Astrocyte (in vitro differentiated cells and primary cell): ENCODE data around the gene IL1RAPL2. TPM values are rescaled to one million over a fixed set of nuclear protein-coding genes. Genes with fewer than 3 reads are reported as not detected.

Experiments used
- DNase-seq: peaks from one replicate; pipeline ENCODE4 v3.0.0-alpha.2; 2010; ENCODE audit warnings: low read depth
- FAIRE-seq: peaks from 2 replicates; lab custom pipeline; 2011; peaks lifted over from hg19 to GRCh38; lab: Jason Lieb, UNC
- H2AFZ ChIP-seq: 2 replicates; pipeline ENCODE4 v1.6.0; 2012; ENCODE audit warnings: low read depth, low read length, inconsistent platforms
- H3K27ac ChIP-seq: 2 replicates; pipeline ENCODE4 v1.5.1; 2011; ENCODE audit warnings: low read depth, low read length, inconsistent platforms
- H3K27me3 ChIP-seq: 2 replicates; pipeline ENCODE4 v1.6.0; 2011; ENCODE audit warnings: low read length, inconsistent platforms; ENCODE audit not compliant: insufficient read depth
- H3K36me3 ChIP-seq: 2 replicates; pipeline ENCODE4 v1.5.1; 2011; ENCODE audit warnings: low read length, inconsistent platforms; ENCODE audit not compliant: insufficient read depth
- H3K4me1 ChIP-seq: 2 replicates; pipeline ENCODE4 v1.5.1; 2011; ENCODE audit warnings: low read length, inconsistent platforms; ENCODE audit not compliant: insufficient read depth
- H3K4me2 ChIP-seq: 2 replicates; pipeline ENCODE4 v1.6.0; 2012; ENCODE audit warnings: low read length, inconsistent platforms
- H3K4me3 ChIP-seq: 2 replicates; pipeline ENCODE4 v1.5.1; 2011; ENCODE audit warnings: low read depth, mild to moderate bottlenecking, low read length, inconsistent platforms; ENCODE audit not compliant: insufficient read depth
- H3K79me2 ChIP-seq: 2 replicates; pipeline ENCODE4 v1.6.0; 2012; ENCODE audit warnings: mild to moderate bottlenecking, low read length, inconsistent platforms; ENCODE audit not compliant: insufficient read depth
- H3K9ac ChIP-seq: 2 replicates; pipeline ENCODE4 v1.6.0; 2012; ENCODE audit warnings: mild to moderate bottlenecking, low read length, inconsistent platforms
- H3K9me3 ChIP-seq: 2 replicates; pipeline ENCODE4 v1.5.1; 2012; ENCODE audit warnings: low read depth, mild to moderate bottlenecking, low read length, inconsistent platforms; ENCODE audit not compliant: insufficient read depth
- H4K20me1 ChIP-seq: 2 replicates; pipeline ENCODE4 v1.6.0; 2012; ENCODE audit warnings: low read length, inconsistent platforms; ENCODE audit not compliant: insufficient read depth
- H3K27ac Mint-ChIP-seq: one replicate; pipeline ENCODE4 v1.8.0; 2021; ENCODE audit warnings: mild to moderate bottlenecking, mixed read lengths; ENCODE audit not compliant: unreplicated experiment
- H3K27me3 Mint-ChIP-seq: one replicate; pipeline ENCODE4 v1.8.0; 2021; ENCODE audit warnings: low read depth, mixed read lengths; ENCODE audit not compliant: unreplicated experiment
- H3K36me3 Mint-ChIP-seq: one replicate; pipeline ENCODE4 v1.8.0; 2021; ENCODE audit warnings: low read depth, mixed read lengths; ENCODE audit not compliant: unreplicated experiment
- H3K4me1 Mint-ChIP-seq: one replicate; pipeline ENCODE4 v1.8.0; 2021; ENCODE audit warnings: low read depth, mixed read lengths; ENCODE audit not compliant: unreplicated experiment
- H3K4me3 Mint-ChIP-seq: one replicate; pipeline ENCODE4 v1.8.0; 2021; ENCODE audit warnings: mild to moderate bottlenecking, moderate library complexity, mixed read lengths; ENCODE audit not compliant: unreplicated experiment
- H3K9me3 Mint-ChIP-seq: one replicate; pipeline ENCODE4 v1.8.0; 2021; ENCODE audit warnings: mild to moderate bottlenecking, mixed read lengths; ENCODE audit not compliant: unreplicated experiment
- CTCF ChIP-seq: IDR thresholded peaks from 2 replicates; pipeline ENCODE4 v1.5.1; 2011; ENCODE audit warnings: low read depth, mild to moderate bottlenecking, inconsistent platforms, low read length, moderate library complexity; ENCODE audit not compliant: insufficient read depth
- EZH2 ChIP-seq: IDR thresholded peaks from 2 replicates; pipeline ENCODE4 v1.6.1; 2012; ENCODE audit warnings: mild to moderate bottlenecking, low read length, inconsistent platforms; ENCODE audit not compliant: insufficient read depth
- total RNA-seq: library from RNA; stranded (reverse); gene quantifications from 2 replicates; pipeline ENCODE4 v1.2.1, GENCODE V29; 2021

Gene IL1RAPL2
- total RNA-seq, 1 donor from 2014 or later = 0.16 TPM

DNA sequence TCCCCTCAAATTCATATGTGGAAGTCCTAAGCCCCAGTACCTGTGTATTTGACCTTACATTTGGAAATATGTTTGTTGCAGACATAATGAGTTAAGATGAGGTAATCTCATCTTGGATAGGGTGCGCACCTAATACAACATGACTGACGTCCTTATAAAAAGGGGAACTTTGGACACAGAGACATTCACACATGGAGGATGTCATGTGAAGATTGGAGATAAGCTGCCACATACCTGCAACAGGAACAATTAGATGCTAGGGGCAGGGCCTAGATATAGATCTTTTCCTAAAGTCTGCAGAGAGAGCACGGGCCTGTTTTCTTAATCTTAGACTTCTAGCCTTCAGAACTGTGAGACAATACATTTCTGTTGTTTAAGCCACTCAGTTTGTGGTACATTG is 162.5 kb downstream of the IL1RAPL2 start:
- H3K4me1 ChIP-seq = no peaks in the 10 kb centered on the region
- Mint-ChIP-seq H3K36me3 (no peaks in the 10 kb centered on the region), H3K9me3 (no peaks in the 10 kb centered on the region), H3K4me1 (no peaks in the 10 kb centered on the region), H3K27ac (no peak overlapping the region), H3K4me3 (no peak overlapping the region), H3K27me3 (no peaks in the 10 kb centered on the region)
- DNase-seq (no peak), FAIRE-seq (no peak)
- H2AFZ ChIP-seq = no peak overlapping the region
- TF ChIP-seq CTCF (no peak), EZH2 (no peak)
- H3K9ac ChIP-seq = no peak overlapping the region
- no peaks in the 10 kb centered on the region for H3K36me3 ChIP-seq
- H3K27me3 ChIP-seq = no peaks in the 10 kb centered on the region
- no peak overlapping the region for H3K4me2 ChIP-seq
- no peaks in the 10 kb centered on the region for H3K79me2 ChIP-seq
- no peaks in the 10 kb centered on the region for H4K20me1 ChIP-seq
- H3K27ac ChIP-seq = no peak overlapping the region
- H3K9me3 ChIP-seq = no peaks in the 10 kb centered on the region
- H3K4me3 ChIP-seq = no peak overlapping the region

DNA sequence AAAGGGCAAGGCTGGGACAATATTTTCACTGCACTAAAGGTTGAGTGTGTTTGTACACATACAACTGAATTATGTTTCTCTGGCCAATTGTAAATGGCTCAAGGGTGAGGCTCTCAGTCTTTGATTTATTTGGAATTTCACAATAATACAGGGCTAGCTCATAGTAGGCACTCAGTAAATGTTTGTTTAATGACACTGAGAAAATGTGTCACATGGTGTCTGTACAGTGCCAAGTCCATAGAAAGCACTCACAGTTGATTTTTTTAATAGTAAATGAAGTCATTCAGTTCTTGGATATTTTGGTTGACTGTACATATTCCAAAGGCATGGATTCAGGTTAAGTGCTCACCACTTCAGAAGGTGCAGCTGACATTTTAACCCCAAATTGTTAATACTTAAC is 176.4 kb downstream of the IL1RAPL2 start:
- Histone ChIP-seq H3K4me3 (no peak overlapping the region), H3K36me3 (no peaks in the 10 kb centered on the region), H3K27ac (no peak overlapping the region), H4K20me1 (no peaks in the 10 kb centered on the region), H3K4me2 (no peak overlapping the region), H3K27me3 (no peaks in the 10 kb centered on the region), H3K4me1 (no peaks in the 10 kb centered on the region), H2AFZ (no peak overlapping the region), H3K9me3 (no peaks in the 10 kb centered on the region), H3K79me2 (no peaks in the 10 kb centered on the region), H3K9ac (no peak overlapping the region)
- no peak overlapping the region for H3K27ac Mint-ChIP-seq
- no peak for TF ChIP-seq CTCF
- TF ChIP-seq EZH2 = no peak
- H3K36me3 Mint-ChIP-seq = no peaks in the 10 kb centered on the region
- H3K4me3 Mint-ChIP-seq = no peak overlapping the region
- peaks cover 2% of the 10 kb centered on the region for H3K4me1 Mint-ChIP-seq
- H3K27me3 Mint-ChIP-seq = no peaks in the 10 kb centered on the region
- DNase-seq = no peak
- H3K9me3 Mint-ChIP-seq = no peaks in the 10 kb centered on the region
- peak; percentile 52 for FAIRE-seq

DNA sequence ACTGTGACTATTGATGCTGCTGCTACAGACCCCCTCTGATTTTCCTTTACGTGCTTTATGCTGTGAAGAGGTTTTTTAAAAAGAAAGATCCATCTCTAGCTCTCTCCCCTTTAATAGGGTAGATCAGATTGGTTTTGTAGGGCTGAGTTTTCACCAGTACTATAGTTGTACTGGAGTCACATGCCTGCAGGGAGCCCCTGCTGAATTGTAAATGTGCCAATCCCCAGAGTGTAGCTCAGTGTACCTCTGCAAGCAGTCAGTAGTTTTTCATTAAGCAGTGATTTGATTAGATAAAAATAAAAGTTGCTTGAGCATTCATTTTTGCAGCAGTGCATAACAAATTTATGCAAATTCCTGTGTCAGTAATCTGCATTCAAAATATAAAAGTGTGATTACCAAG is 179.2 kb downstream of the IL1RAPL2 start:
- Histone ChIP-seq H3K9me3 (no peaks in the 10 kb centered on the region), H4K20me1 (no peaks in the 10 kb centered on the region), H2AFZ (no peak overlapping the region), H3K79me2 (no peaks in the 10 kb centered on the region), H3K9ac (no peak overlapping the region), H3K4me2 (no peak overlapping the region), H3K4me3 (no peak overlapping the region), H3K4me1 (no peaks in the 10 kb centered on the region), H3K27me3 (no peaks in the 10 kb centered on the region), H3K36me3 (no peaks in the 10 kb centered on the region), H3K27ac (no peak overlapping the region)
- Mint-ChIP-seq H3K4me1 (peaks cover 4% of the 10 kb centered on the region), H3K4me3 (no peak overlapping the region), H3K27ac (no peak overlapping the region), H3K27me3 (no peaks in the 10 kb centered on the region), H3K9me3 (no peaks in the 10 kb centered on the region), H3K36me3 (no peaks in the 10 kb centered on the region)
- FAIRE-seq (no peak), DNase-seq (no peak)
- TF ChIP-seq CTCF = no peak
- no peak for TF ChIP-seq EZH2
